ENCODE measurements around the gene PPP1R16B.
"Not testable (repeated sequence)": the region's sequence is repeated elsewhere in the genome, so short reads cannot be mapped to it uniquely, and the experiment has no call there.

PPP1R16B gene

GRCh38 chr20:38953630-38954340, 148.3 kb downstream of the PPP1R16B start:
- DNase-seq (ENCODE audit: insufficient read length, low spot score), result no peak
- no peak for TF ChIP-seq POLR2A (IDR thresholded peaks at IDR 0.05; ENCODE audit: low read depth, low read length)
- FAIRE-seq, result no peak

- DNase-seq (ENCODE audit: insufficient read length, low spot score) (no peak), FAIRE-seq (no peak)
- TF ChIP-seq POLR2A (IDR thresholded peaks at IDR 0.05; ENCODE audit: low read depth, low read length), result no peak
These were observed 151.9 kb downstream of the PPP1R16B start for GRCh38 chr20:38957235-38957876.

- TF ChIP-seq POLR2A (IDR thresholded peaks at IDR 0.05; ENCODE audit: low read depth, low read length), result no peak
- FAIRE-seq (no peak), DNase-seq (ENCODE audit: insufficient read length, low spot score) (no peak)
These were observed 152.5 kb downstream of the PPP1R16B start for GRCh38 chr20:38957915-38958485.

GRCh38 chr20:38960187-38960687, 154.7 kb downstream of the PPP1R16B start:
- FAIRE-seq; DNase-seq (ENCODE audit: insufficient read length, low spot score): not testable (repeated sequence)

GRCh38 chr20:38961530-38962043, 156.1 kb downstream of the PPP1R16B start:
- DNase-seq (ENCODE audit: insufficient read length, low spot score) (no peak), FAIRE-seq (no peak)
- TF ChIP-seq POLR2A (IDR thresholded peaks at IDR 0.05; ENCODE audit: low read depth, low read length), result no peak

- DNase-seq (ENCODE audit: insufficient read length, low spot score) (peak; percentile 94), FAIRE-seq (peak; percentile 61)
- TF ChIP-seq POLR2A (IDR thresholded peaks at IDR 0.05; ENCODE audit: low read depth, low read length), result peak; percentile 62
These were observed 156.8 kb downstream of the PPP1R16B start, which contains the start of gene DHX35 for GRCh38 chr20:38962044-38962927. Gene DHX35, plus strand, starts transcription at chr20:38962344. Its CDS starts 24 bp downstream, at chr20:38962368.

- no peak for FAIRE-seq
- DNase-seq (ENCODE audit: insufficient read length, low spot score), result no peak
- TF ChIP-seq POLR2A (IDR thresholded peaks at IDR 0.05; ENCODE audit: low read depth, low read length), result no peak
These were observed 157.5 kb downstream of the PPP1R16B start for GRCh38 chr20:38962928-38963401.

GRCh38 chr20:38963745-38964144, 158.2 kb downstream of the PPP1R16B start:
- no peak for TF ChIP-seq POLR2A (IDR thresholded peaks at IDR 0.05; ENCODE audit: low read depth, low read length)
- FAIRE-seq, result no peak

GRCh38 chr20:38965264-38965663, 159.8 kb downstream of the PPP1R16B start:
- FAIRE-seq (no peak), DNase-seq (ENCODE audit: insufficient read length, low spot score) (no peak)
- TF ChIP-seq POLR2A (IDR thresholded peaks at IDR 0.05; ENCODE audit: low read depth, low read length), result no peak

More at GRCh38 chr20:38963745-38964144, 158.2 kb downstream of the PPP1R16B start:
- no peak for DNase-seq (ENCODE audit: insufficient read length, low spot score)

- FAIRE-seq, result no peak
- no peak for DNase-seq (ENCODE audit: insufficient read length, low spot score)
- TF ChIP-seq POLR2A (IDR thresholded peaks at IDR 0.05; ENCODE audit: low read depth, low read length), result no peak
These were observed 162.6 kb downstream of the PPP1R16B start for GRCh38 chr20:38968090-38968489.

- DNase-seq (ENCODE audit: insufficient read length, low spot score) (no peak), FAIRE-seq (no peak)
- TF ChIP-seq POLR2A (IDR thresholded peaks at IDR 0.05; ENCODE audit: low read depth, low read length), result no peak
These were observed 164.2 kb downstream of the PPP1R16B start for GRCh38 chr20:38969708-38970107.

- TF ChIP-seq POLR2A (IDR thresholded peaks at IDR 0.05; ENCODE audit: low read depth, low read length), result no peak
- DNase-seq (ENCODE audit: insufficient read length, low spot score), result peak; percentile 42
- peak; percentile 86 for FAIRE-seq
These were observed 164.8 kb downstream of the PPP1R16B start for GRCh38 chr20:38970302-38970701.

Measured in H54 (cell line).